Right ventricle myocardium inferior (tissue), 1 donor: ENCODE measurements around the gene MARVELD3. TPM values are rescaled to one million over a fixed set of nuclear protein-coding genes. Genes with fewer than 3 reads are reported as not detected.
"Not testable (repeated sequence)": the region's sequence is repeated elsewhere in the genome, so short reads cannot be mapped to it uniquely, and the experiment has no call there.

Experiments used
- ATAC-seq: fragments of 200-7000 bp; cut with Tn5 transposase; one replicate; pipeline ENCODE4 v1.9.1; 2020; ENCODE audit warnings: mild to moderate bottlenecking, moderate library complexity
- DNase-seq: peaks from one replicate; pipeline ENCODE4 v3.0.0; 2021; ENCODE audit errors: missing footprints
- intact Hi-C: fragments of 100-400 bp; cut with DNase I; formaldehyde crosslinking; loops from one replicate; pipeline ENCODE4 v1.11.0; 2022
- total RNA-seq: library from RNA; stranded (reverse); fragmentation: NEBNext Ultra II Directional; extraction: Animal tissue kit (Norgen Biotek cat#: 25700); gene quantifications from one replicate; pipeline ENCODE4 v1.2.1, GENCODE V29; 2021
- donor health status: DM: no; HTN: yes; CAD: no; lungs with severe emphysema.

MARVELD3 gene
- total RNA-seq, 1 donor from 2014 or later = not detected

DNA sequence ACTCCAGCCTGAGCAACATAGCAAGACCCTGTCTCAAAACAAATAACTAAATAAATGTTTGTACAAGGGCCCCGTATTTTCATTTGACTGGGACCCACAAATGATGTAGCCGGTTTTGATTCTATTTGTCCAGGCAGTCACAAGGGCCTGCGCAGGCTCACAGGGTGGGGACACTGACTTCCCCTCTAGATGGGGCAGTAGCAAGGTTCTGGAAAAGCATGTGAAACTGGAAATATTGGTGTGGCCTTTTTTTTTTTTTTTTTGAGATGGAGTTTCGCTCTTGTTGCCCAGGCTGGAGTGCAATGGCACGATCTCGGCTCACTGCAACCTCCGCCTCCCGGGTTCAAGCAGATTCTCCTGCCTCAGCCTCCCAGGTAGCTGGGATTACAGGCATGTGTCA is 11.0 kb upstream of the MARVELD3 start:
- not testable (repeated sequence) for DNase-seq, ATAC-seq
- intact Hi-C loops = loop anchor here (10.0 kb wide), 1 partner anchor 200 kb away; no protein-coding TSS in a partner anchor

DNA sequence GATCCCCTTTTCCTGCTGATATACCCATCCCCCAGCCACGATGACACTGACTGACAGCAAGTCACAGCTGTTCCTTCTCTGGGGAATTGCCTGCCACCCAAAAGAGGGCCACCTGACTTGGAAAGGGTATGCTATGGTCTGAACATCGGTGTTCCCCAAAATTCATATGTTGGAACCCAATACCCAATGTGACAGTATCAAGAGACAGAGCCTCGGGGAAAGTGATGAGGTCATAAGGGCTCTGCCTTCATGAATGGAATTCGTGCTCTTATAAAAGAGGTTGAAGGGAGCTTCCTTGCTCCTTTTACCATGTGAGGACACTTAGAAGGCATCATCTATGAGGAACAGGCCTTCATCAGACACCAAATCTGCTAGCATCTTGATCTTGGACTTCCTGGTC is 7.6 kb upstream of the MARVELD3 start:
- ATAC-seq (no peak), DNase-seq (no peak)
- intact Hi-C loops = loop anchor here (10.0 kb wide), 1 partner anchor 204 kb away; no protein-coding TSS in a partner anchor

DNA sequence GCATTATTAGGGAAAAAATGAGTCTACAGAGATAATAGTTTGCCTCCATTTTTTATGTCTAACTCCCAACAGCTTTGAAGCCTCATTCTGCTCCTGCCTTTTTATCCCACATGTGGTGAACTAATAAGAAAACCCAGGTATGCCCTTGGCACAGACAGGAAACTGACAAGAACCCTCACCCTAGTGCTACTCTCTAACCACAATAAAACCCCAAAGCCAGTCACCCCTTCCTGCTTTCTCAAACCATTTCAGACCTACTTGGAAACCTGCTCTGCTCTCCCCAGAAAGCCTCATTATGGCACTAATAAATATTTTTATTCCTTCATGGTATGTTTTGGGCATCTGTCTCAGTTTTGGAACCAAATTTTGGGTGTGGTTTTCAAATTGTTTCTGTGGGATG is 3.9 kb upstream of the MARVELD3 start:
- DNase-seq (no peak), ATAC-seq (no peak)
- intact Hi-C loops = no loop called here

DNA sequence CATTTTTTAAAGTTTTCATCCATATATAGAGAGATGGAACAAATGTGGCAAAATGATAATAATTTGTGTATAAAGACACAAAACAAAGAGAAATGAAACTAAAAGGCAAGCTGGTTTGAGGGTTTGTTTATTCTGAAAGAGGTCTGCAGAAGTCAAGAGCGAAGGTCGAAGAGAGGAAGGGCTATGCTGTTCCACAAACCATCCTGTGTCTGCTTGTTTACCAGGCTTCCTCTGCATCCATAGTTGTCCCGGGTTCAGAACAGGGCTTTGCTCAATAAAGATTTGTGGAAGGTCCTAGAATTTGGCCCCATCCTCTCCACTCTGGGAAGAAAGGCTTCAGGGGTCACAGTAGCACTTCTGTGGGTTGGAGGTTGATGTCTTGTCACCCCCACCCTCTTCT is 2.4 kb upstream of the MARVELD3 start:
- intact Hi-C loops = no loop called here
- no peak for ATAC-seq
- DNase-seq = no peak

DNA sequence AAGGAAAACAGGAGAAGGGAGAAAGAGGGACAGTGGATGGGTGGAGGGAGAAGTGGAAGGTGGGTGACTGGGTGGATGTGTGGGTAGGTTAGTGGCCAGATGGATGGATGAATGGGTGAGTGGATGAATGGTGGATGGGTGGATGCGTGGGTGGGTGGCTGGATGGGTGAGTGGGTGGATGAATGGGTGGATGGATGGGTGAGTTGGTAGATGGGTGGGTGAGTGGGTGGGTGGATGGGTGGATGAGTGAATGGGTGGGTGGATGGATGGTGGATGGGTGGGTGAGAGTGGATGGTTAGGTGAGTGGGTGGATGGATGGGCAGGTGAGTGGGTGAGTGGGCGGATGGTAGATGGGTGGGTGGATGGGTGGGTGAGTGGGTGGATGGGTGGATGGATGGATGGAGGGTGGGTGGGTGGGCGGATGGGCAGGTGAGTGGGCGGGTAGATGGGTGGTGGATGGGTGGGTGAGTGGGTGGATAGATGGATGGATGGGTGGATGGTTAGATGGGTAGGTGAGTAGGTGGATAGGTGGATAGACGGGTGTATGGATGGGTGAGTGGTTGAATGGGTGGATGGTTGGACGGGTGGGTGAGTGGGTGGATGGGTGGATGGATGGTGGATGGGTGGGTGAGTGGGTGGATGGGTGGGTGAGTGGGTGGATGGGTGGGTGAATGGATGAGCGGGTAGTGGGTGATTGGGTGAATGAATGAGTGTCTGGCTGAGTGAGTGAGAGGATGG is 702 bp upstream of the MARVELD3 start:
- DNase-seq (no peak), ATAC-seq (no peak)
- intact Hi-C loops = no loop called here

DNA sequence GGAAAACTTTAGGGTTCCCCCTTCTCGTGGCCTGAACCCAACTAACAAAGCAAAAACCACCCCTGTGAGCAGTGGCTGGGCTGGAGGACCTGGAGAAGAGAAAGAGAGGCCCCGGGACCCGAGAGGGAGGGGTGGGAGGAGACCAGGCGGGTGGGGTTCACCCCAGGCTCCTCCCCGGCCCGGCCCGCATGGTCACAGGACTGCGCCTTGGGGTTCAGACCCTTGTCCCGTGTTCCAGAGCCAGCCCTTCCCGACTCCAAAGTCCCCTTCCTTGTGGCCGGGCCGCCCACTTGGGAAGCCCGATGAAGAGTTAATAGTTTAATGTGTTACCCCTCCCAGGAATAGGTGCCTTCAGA is 852 bp downstream of the MARVELD3 start:
- ATAC-seq (no peak), DNase-seq (no peak)
- intact Hi-C loops = no loop called here

DNA sequence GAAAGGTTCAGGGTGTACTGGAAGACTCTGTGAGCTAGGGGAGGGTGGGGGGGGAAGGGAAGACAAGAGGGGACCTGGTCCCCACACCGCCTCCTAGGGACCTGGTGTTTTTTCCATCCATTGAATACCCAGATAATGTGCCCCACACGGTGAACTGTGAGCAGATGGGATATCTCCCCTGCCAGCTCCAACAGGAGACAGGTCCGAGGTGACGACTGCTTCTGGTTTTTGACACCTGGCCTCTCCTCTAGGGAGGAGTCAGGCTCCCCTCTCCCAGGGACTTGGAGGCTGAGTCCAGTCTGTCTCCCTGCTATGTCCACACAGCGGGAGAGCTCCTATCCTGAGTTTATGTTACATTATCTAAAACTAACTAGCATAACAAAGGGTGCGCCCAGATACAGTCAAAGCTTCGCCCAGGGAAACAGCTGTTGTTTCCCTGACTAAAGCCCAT is 1.8 kb downstream of the MARVELD3 start:
- ATAC-seq = no peak
- intact Hi-C loops = no loop called here
- no peak for DNase-seq

DNA sequence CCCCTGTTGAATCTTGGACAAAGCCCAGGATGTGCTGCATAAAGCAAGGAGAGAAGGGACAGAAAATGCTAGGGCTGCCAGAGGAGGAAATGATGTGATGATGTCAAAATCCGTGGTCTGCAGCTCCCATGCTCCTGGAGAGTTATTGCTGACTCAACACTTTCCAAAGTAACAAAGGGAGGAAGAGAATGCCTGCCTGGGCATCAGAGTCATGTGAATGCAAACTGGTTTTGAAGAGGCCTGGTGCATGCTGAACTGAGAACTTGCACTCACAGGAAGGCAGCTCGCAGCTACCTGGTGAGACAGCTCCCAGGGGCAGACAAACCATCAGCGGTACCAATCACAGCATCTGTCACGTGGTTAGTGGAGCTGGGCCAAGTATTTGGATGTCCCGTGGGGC is 2.8 kb downstream of the MARVELD3 start:
- ATAC-seq = no peak
- DNase-seq = no peak
- intact Hi-C loops = no loop called here

DNA sequence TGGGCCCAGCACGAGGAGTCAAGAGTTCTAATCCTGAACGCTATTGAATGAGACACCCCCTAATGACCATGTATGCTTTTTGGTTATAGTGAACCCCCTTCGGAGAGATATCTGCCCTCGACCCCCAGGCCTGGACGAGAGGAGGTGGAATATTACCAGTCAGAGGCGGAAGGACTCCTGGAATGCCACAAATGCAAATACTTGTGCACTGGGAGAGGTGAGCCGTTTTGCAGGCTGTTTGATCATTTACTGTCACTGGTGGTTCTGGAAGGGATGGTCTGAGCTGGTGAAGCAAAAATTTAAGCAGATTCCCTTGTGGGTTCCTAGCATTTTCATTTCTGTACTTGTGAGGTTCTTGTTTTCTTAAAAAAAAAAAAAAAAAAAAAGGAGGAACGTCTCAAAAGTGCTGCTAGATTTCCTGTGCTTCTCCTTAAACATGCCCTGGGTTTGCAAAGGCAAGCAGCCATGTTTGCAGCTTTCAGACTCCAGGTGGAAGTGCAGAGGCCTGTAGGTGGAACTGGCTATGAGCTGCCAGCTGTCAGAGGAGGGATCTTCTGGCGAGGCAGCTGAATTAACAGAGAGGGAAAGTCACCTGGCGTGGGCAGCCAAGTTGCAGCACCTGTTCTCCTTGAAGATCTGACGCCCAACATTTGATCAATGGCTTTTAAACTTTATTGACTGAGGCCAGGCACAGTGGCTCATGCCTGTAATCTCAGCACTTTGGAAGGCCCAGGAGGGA is 3.5 kb downstream of the MARVELD3 start:
- ATAC-seq = no peak
- DNase-seq = no peak
- intact Hi-C loops = no loop called here

DNA sequence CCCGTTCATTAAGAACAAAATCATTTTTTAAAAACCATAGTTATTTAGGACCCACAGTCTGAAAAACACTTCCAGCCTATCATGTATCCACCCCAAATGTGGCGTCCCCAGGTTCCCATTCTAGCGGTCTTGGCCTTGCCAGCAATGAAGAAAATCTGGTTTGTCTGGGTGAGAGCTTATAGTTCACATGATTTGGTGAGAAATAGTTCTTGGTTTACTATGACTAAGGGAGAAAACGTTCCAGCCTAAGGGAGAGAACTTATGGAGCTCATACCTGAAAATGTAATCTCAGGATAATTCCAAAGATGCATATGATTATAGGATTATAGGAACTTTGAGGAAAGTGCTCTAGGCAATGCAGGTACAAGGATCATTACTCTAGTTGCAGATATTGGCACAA is 4.8 kb downstream of the MARVELD3 start:
- intact Hi-C loops = no loop called here
- no peak for ATAC-seq
- no peak for DNase-seq

DNA sequence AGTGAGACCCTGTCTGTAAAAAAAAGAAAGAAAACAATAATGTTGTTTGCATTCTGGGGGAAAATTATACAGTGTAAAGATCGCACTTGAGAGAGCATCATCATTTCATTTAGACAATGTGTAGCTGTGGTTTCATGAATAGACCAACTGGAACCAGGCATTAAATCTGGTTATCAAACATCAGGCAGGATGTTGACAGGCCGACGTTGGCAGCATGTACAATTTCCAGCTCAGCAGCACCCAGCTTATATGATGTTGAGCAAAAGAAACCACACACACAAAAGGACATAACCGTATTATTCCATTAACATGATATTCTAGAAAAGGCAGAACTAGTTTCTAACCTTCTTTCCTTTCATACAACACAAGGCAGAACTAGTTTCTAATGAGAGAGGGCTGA is 5.8 kb downstream of the MARVELD3 start:
- intact Hi-C loops = no loop called here
- no peak for ATAC-seq
- no peak for DNase-seq

DNA sequence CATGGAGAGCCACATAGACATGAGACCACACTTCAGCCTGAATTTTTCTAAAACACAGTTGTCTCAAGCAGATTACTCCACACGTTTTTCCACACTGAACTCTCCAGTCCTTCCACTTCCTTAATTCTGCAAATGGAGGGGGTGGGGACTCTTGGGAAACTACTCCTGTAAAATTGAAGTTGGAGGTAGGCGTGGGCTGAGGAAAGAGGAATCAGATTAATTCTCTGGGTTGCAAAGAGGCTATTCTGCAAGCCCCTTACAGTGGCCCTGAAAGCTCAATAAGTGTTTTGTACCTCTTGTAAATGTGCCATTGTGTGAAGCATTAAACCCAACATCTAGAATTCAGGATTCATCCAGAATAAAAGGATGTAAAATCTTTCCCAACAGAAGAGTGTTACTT is 9.6 kb downstream of the MARVELD3 start:
- no peak for DNase-seq
- intact Hi-C loops = no loop called here
- no peak for ATAC-seq

DNA sequence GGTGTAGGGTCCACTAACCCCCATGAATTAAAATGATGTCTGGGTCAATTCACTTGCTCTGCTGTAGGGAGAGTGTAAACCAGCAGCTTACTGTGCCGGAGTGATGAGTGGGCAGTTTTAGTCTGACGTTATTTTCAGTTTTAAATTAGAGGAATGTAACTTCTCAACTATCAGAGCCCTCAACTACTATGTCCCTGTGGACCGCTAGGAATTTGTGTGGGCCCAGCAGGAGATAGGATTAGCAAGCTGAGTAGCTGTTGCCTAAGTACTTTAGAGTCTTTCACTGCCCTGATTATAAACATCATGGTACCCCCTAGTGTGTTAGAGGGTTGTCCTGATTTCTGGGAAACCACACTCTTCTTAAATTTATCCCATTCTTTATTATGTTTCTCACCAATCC is 11.4 kb downstream of the MARVELD3 start:
- ATAC-seq (peak; percentile 37), DNase-seq (no peak)
- intact Hi-C loops = no loop called here

DNA sequence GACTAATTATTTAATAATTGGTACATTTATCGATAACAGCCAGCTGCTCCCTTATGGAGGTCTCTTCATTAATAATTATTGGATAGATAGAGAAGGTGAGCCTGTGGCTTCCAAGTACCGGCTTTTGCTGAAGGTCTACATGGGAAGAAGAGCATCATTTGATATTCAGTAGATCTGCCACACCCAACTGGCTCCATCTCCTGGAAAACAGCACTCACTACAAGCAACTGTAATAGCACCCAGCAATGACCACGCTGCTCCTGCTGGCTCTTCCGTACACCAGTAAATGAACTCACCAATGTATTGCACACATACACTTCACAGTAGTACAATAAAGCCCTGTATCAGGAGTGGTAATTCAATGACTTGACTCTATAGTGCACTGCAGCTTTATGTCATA is 19.5 kb downstream of the MARVELD3 start:
- intact Hi-C loops = no loop called here
- ATAC-seq = no peak
- no peak for DNase-seq

DNA sequence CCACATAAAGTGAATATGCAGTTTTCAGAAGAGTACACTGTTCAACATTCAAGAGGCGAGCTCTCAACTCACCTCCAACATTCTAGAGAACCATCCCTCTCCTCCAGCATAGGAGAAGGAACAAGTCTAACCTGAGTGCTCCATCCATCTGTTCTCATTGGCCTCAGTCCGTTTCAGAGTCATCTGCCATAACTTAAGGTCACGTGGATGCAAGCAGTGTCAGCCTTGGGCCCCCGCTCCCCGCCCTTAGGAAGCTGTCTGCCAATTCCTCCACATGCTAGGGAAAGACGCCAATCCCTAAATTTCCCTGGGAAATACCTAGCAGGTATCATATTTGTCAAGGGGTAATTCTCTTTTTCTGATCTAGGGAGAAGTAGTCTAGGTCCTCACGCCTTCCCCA is 21.4 kb downstream of the MARVELD3 start:
- intact Hi-C loops = no loop called here
- ATAC-seq (no peak), DNase-seq (no peak)

DNA sequence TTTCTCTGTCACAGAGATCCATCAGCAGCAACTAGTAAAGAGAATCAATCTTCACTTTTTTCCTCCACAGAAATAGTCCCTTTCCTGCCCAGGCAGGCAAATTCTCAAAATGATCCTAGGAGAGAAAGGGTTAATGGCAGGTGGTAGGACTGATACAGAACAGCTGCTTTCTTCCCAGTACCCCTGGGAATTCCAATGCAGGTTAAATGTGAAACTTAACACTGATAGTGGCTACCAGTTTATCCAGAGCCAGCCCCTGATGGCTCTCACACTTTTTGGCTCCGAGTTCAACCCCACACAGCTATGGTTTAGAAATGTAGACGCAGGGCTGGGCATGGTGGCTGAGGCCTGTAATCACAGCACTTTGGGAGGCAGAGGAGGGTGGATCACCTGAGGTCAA is 22.2 kb downstream of the MARVELD3 start:
- ATAC-seq (no peak), DNase-seq (no peak)
- intact Hi-C loops = no loop called here

DNA sequence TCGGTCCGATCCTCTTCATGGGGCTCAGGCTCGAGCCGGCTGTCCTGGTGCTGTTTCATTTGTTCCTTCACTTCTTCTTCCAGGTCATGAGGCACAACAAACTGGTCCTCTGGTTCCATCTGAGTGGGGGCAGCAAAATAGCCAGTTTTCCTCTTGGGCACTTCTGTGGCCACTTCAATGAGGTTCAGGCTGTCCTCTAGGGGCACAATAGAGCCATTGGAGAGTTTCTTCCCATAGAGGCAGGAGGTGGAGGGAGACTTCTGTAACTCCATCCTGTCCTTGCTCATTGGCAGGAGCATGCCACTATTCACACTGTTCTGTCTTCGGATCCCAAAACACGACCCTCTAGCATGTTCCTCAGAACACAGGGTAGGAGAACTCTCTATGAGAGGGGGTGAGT is 22.9 kb downstream of the MARVELD3 start:
- ATAC-seq (no peak), DNase-seq (no peak)
- intact Hi-C loops = no loop called here

DNA sequence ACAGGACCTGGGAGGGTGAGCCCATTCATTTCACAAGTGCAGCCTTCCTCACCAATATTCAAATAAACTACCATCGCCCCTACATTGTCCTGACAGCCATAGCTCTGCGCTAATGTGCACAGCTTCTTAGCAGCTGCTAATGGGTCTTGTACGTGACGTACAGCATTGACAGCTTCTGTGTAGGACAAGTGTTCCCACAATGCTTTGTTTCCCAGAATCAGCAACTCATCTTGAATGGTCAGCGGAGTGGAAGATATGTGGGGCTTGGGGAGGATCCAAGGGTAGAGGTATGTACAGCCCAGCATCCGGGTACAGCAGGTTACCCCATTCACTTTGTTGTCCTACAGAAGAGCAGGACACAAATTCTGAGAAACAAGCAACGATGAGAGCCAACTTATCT is 23.7 kb downstream of the MARVELD3 start:
- DNase-seq (no peak), ATAC-seq (no peak)
- intact Hi-C loops = no loop called here

DNA sequence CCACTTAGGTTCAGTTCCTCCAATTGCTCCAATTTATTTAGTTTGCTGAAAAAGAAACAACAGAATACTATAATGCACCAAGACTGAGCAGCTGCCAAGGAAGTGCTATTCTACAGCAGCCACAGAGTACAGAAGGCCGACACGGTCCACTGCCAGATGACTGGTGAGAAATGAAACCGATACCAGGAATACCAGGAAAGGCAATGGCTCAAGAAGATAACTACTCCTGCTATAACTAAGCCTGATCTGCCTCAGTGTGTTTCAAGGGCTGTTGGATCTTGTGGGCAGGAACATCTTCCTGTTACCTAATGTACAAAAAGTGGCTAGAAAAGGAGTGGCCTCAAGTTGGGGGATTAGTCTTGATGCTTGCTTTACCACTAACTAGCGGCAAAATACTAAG is 32.8 kb downstream of the MARVELD3 start:
- ATAC-seq (no peak), DNase-seq (no peak)
- intact Hi-C loops = no loop called here

DNA sequence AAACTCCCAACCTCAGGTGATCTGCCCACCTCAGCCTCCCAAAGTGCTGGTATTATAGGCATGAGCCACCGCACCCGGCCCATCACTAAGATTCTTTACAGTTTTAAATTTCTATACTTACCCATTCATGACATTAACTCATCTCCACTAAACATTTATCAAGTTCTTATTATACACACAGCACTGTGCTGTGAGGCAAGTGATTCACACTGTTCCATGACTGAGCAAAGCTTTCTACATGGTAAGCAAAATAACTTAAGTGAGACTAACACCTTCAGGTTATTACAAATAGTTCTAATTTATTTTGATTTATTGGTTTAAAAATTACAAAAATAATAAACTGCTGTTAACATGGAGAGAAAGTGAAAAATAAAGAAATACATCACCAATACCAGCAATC is 33.5 kb downstream of the MARVELD3 start:
- intact Hi-C loops = no loop called here
- ATAC-seq = no peak
- no peak for DNase-seq

DNA sequence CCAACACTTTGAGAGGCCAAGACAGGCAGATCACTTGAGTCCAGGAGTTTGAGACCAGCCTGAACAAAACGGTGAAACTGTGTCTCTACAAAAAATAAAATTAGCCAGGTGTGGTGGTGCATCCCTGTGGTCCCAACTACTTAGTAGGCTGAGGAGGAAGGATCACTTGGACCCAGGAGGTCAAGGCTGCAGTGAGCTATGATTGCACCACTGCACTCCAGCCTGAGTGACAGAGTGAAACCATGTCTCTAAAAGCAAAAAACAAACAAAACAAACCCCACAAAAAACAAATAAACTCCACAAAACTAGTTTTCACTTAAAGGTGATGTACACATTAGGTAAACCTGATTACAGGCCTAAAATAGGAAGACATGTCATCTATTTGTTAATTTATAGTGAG is 40.3 kb downstream of the MARVELD3 start:
- intact Hi-C loops = no loop called here
- ATAC-seq = no peak
- DNase-seq = no peak
